CD4-positive, alpha-beta T cell treated with Interferon gamma for 1 hour (primary cell): ENCODE results near the gene ZFX.
"Not testable (repeated sequence)": the region's sequence is repeated elsewhere in the genome, so short reads cannot be mapped to it uniquely, and the experiment has no call there.

Source experiments
- DNase-seq: peaks from one replicate; pipeline ENCODE4 v3.0.0-alpha.2; 2020

Gene ZFX

GRCh38 chrX:24153178-24153795 lies 3.8 kb downstream of the ZFX start:
- DNase-seq: no peak

GRCh38 chrX:24153796-24154189 lies 4.3 kb downstream of the ZFX start:
- no peak for DNase-seq

GRCh38 chrX:24154490-24155034 lies 5.0 kb downstream of the ZFX start:
- DNase-seq: no peak

- DNase-seq: not testable (repeated sequence)
These were observed 6.2 kb downstream of the ZFX start for GRCh38 chrX:24155747-24156146.

GRCh38 chrX:24156177-24156576 lies 6.6 kb downstream of the ZFX start:
- no peak for DNase-seq

GRCh38 chrX:24158881-24159280 lies 9.4 kb downstream of the ZFX start:
- DNase-seq: no peak

GRCh38 chrX:24166078-24166477 lies 16.5 kb downstream of the ZFX start:
- DNase-seq: no peak

- no peak for DNase-seq
These were observed 18.4 kb downstream of the ZFX start for GRCh38 chrX:24167719-24168472.

GRCh38 chrX:24168807-24169206 lies 19.3 kb downstream of the ZFX start:
- DNase-seq: no peak

GRCh38 chrX:24169211-24169610 lies 19.7 kb downstream of the ZFX start:
- DNase-seq: no peak

- no peak for DNase-seq
These were observed 23.8 kb downstream of the ZFX start for GRCh38 chrX:24173115-24173847.

- DNase-seq: no peak
These were observed 25.7 kb downstream of the ZFX start for GRCh38 chrX:24175276-24175675.

- no peak for DNase-seq
These were observed 28.9 kb downstream of the ZFX start for GRCh38 chrX:24178441-24178840.

- DNase-seq: no peak
These were observed 34.5 kb downstream of the ZFX start for GRCh38 chrX:24184018-24184417.

GRCh38 chrX:24186483-24186882 lies 37.0 kb downstream of the ZFX start:
- DNase-seq: no peak

GRCh38 chrX:24186986-24187385 lies 37.5 kb downstream of the ZFX start:
- no peak for DNase-seq

GRCh38 chrX:24189490-24189889 lies 40.0 kb downstream of the ZFX start:
- no peak for DNase-seq

- DNase-seq: no peak
These were observed 41.1 kb downstream of the ZFX start for GRCh38 chrX:24190500-24191156.

GRCh38 chrX:24196509-24196908 lies 47.0 kb downstream of the ZFX start:
- DNase-seq: no peak

- no peak for DNase-seq
These were observed 48.6 kb downstream of the ZFX start for GRCh38 chrX:24198101-24198500.

GRCh38 chrX:24200133-24200532 lies 50.6 kb downstream of the ZFX start:
- no peak for DNase-seq

- no peak for DNase-seq
These were observed 51.7 kb downstream of the ZFX start for GRCh38 chrX:24201216-24201615.

- no peak for DNase-seq
These were observed 53.0 kb downstream of the ZFX start for GRCh38 chrX:24202465-24203031.
